ENCODE results near the gene SNX33.
"Not testable (repeated sequence)": the region's sequence is repeated elsewhere in the genome, so short reads cannot be mapped to it uniquely, and the experiment has no call there.

- TF ChIP-seq CTCF, POLR2A, POLR2AphosphoS5, EP300 (IDR thresholded peaks at IDR 0.05): not testable (repeated sequence)
These were observed 52.5 kb downstream of the SNX33 start for GRCh38 chr15:75699961-75700874.
